Measurements from ENCODE around the gene MEIS1.
A peak's percentile ranks its signal among the peaks of the same experiment; 100 is the strongest.

The MEIS1 gene

GRCh38 chr2:66497431-66498288, 62.7 kb downstream of the MEIS1 start (continued):
- no peak for TF ChIP-seq OVOL3 (tag by site-specific recombination; IDR thresholded peaks at IDR 0.05)
- no peak for TF ChIP-seq ZBTB17 (tag by site-specific recombination; IDR thresholded peaks at IDR 0.05)
- TF ChIP-seq MZF1 (tag by site-specific recombination; IDR thresholded peaks at IDR 0.05; ENCODE audit: borderline replicate concordance) = peak; percentile 72
- no peak for TF ChIP-seq ZNF416 (tag by site-specific recombination; IDR thresholded peaks at IDR 0.05)
- no peak for TF ChIP-seq ZSCAN23 (tag by site-specific recombination; IDR thresholded peaks at IDR 0.05)
- no peak for TF ChIP-seq ZNF16 (tag by site-specific recombination; IDR thresholded peaks at IDR 0.05; ENCODE audit: low read depth)
- no peak; the same call in 1 of the 2 replicates for TF ChIP-seq ZNF654 (tag by site-specific recombination; IDR thresholded peaks at IDR 0.05; ENCODE audit: low read depth)
- TF ChIP-seq PRDM10 (tag by site-specific recombination; IDR thresholded peaks at IDR 0.05) = peak; percentile 98
- no peak for TF ChIP-seq ZNF133 (tag by site-specific recombination; IDR thresholded peaks at IDR 0.05)
- no peak for TF ChIP-seq ZNF341 (tag by site-specific recombination; IDR thresholded peaks at IDR 0.05; ENCODE audit: low read depth)
- no peak for TF ChIP-seq ZNF449 (tag by site-specific recombination; IDR thresholded peaks at IDR 0.05)
- TF ChIP-seq ZBTB11 (tag by site-specific recombination; conservative IDR thresholded peaks at IDR 0.05; ENCODE audit: low read depth) = no peak
- TF ChIP-seq MYNN (tag by site-specific recombination; IDR thresholded peaks at IDR 0.05; ENCODE audit: borderline replicate concordance) = no peak

- Histone ChIP-seq H3K4me3 (ENCODE audit: low read depth, low read length) (no peak overlapping the region), H3K36me3 (ENCODE audit: control insufficient read depth in 2 of 2, insufficient read depth in 1 of 2, low read length in 2 of 2) (no peaks in the 10 kb centered on the region), H3K27ac (ENCODE audit: extremely low read depth, low read depth, low read length) (no peak overlapping the region), H3K4me1 (ENCODE audit: control insufficient read depth, insufficient read depth, low read length) (peaks cover 20% of the 10 kb centered on the region), H3K9me3 (ENCODE audit: control insufficient read depth, insufficient read depth, low read depth, low read length) (no peaks in the 10 kb centered on the region)
- CTCF ChIA-PET = interaction anchor here (0.5 to 0.6 kb wide), 3 partner anchors 8 to 64 kb away, joined by 3 to 5 read pairs (median 3); no protein-coding TSS in a partner anchor
- POLR2A ChIA-PET = interaction anchor here (0.5 kb wide), 1 partner anchor 16 kb away, joined by 3 read pairs; no protein-coding TSS in a partner anchor
- TF ChIP-seq ZNF16 (tag by site-specific recombination; IDR thresholded peaks at IDR 0.05; ENCODE audit: low read depth) (no peak), ZBTB7A (tag by site-specific recombination; IDR thresholded peaks at IDR 0.05; ENCODE audit: low read depth) (no peak), ZNF549 (tag by site-specific recombination; IDR thresholded peaks at IDR 0.05) (no peak), ZFHX2 (tag by site-specific recombination; conservative IDR thresholded peaks at IDR 0.05) (no peak), ATF2 (tag by site-specific recombination; IDR thresholded peaks at IDR 0.05; ENCODE audit: low read depth) (no peak), ZSCAN4 (tag by site-specific recombination; IDR thresholded peaks at IDR 0.05) (no peak), ZNF280D (tag by site-specific recombination; IDR thresholded peaks at IDR 0.05) (no peak)
Measured at GRCh38 chr2:66498289-66498975, 63.5 kb downstream of the MEIS1 start.

All from HEK293 (cell line).